GM12873 (cell line): ENCODE data around the gene AMHR2.

Source experiments
- TF ChIP-seq, protein P1 (sequence below): IDR thresholded peaks from 2 replicates; pipeline ENCODE4 v1.5.1; 2012; ENCODE audit warnings: low read depth, mild to moderate bottlenecking, moderate library complexity, low read length, control low read depth; ENCODE audit not compliant: insufficient read depth; ENCODE audit errors: missing control alignments

Gene AMHR2

DNA sequence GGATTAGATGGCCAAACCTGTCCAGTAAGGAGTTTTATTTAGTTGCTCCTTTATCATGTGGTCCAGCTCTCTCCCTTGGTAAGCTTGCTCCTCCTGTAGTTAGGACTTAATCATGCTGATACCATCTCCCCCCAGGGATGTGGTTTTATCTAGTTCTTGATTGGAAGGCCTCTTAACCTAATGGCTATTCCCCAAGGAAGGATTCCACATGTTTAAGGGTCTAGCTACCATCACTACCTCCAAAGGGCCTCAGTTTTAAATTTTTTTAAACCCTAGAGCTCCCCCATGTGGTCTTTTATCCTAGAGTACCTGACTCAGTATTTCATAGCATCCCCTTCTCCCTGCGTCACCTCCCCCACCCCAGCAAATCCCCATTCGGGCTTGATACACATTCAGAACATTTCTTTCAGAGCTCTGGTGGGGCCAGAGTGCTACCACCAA is 53.1 kb downstream of the AMHR2 start:
- TF ChIP-seq, protein P1, sequence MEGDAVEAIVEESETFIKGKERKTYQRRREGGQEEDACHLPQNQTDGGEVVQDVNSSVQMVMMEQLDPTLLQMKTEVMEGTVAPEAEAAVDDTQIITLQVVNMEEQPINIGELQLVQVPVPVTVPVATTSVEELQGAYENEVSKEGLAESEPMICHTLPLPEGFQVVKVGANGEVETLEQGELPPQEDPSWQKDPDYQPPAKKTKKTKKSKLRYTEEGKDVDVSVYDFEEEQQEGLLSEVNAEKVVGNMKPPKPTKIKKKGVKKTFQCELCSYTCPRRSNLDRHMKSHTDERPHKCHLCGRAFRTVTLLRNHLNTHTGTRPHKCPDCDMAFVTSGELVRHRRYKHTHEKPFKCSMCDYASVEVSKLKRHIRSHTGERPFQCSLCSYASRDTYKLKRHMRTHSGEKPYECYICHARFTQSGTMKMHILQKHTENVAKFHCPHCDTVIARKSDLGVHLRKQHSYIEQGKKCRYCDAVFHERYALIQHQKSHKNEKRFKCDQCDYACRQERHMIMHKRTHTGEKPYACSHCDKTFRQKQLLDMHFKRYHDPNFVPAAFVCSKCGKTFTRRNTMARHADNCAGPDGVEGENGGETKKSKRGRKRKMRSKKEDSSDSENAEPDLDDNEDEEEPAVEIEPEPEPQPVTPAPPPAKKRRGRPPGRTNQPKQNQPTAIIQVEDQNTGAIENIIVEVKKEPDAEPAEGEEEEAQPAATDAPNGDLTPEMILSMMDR = peak; percentile 39

DNA sequence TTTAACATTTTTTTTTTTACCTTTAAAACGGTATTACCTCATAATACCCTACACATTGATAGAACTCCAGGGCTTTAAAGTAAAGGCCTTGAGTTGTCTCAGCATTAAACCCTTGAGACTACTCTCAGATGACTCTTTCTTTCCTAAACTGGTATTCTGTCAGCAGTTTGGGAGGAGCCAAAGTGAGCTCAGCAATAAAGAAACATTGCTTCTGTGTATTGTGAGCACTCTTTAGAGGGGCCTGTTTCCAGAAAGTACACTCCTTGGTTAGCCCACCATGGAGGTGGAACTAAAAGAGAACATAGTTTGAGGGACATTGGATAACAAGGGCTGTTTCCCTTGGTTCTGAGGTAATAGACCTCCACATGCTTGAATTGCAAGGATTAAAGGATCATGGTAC is 55.2 kb downstream of the AMHR2 start:
- TF ChIP-seq, protein P1 = no peak

DNA sequence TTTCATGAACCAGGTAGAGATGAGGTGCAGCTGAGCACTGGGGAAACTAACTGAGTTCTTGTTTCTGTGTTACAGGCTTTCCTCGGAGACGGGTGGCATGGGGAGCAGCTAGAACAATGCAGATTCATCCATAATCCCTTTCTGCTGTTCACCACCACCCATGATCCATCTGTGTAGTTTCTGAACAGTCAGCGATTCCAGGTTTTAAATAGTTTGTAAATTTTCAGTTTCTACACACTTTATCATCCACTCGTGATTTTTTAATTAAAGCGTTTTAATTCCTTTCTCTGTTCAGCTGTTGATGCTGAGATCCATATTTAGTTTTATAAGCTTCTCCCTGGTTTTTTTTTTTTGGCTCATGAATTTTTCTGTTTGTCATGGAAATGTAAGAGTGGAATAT is 55.7 kb downstream of the AMHR2 start:
- TF ChIP-seq, protein P1 = no peak

DNA sequence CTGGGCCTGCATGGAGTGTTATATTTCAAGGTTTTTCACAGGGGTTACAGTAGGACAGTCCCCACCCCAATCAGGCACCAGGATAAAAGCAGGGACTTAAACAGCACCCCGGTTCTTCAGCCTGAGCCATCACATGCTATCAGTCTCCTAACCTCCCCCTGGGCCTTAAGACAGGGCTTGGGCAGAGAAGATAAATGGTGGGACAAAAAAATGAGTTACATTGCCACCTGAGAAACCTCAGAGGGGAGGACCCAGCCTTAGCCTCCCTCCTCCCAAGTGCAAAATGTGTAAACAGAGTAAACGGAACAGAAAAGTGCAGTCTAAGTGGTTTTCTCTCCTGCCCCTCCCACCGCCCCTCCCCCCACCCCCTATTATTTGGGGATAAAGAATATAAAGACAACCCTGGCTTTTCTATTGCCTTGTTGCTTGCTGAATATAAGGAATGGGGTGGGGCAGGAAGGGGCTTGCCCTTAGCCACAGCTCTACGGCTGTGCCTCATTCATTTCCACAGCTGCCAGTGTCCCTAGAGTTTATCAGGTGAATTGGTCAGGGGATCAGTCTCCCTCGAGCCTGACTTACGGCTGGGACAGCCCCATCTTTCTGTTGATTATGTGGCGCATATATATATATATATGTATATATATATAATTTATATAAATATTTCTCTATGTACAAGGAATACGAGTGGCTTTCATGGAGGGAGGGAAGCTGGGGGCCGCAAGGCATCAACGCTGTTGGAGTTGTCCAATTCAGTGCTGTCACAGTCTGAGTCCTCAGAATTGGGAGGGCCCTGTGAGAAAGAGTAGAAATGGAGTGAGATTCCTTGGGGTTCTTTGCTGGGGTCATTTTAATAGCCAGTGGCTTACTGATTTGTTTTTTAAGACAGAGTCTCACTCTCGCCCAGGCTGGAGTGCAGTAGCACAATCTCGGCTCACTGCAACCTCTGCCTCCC is 57.1 kb downstream of the AMHR2 start:
- TF ChIP-seq, protein P1 = no peak
